Smooth muscle cell (in vitro differentiated cells): ENCODE measurements around the gene STPG2. TPM values are rescaled to one million over a fixed set of nuclear protein-coding genes. Genes with fewer than 3 reads are reported as not detected.

Experiments used
- DNase-seq: peaks from one replicate; lab custom pipeline; 2025; ENCODE audit not compliant: unreplicated experiment; lab: John Stamatoyannopoulos, UW
- H2AFZ ChIP-seq: fragments of 200-600 bp; sonication (generic); 2 replicates; pipeline ENCODE4 v1.6.0; 2016; ENCODE audit warnings: antibody characterized with exemption, low read depth, mild to moderate bottlenecking
- H3F3A ChIP-seq: fragments of 200-600 bp; sonication (generic); 2 replicates; pipeline ENCODE4 v1.6.0; 2017; ENCODE audit warnings: antibody characterized with exemption, low read depth
- H3K27ac ChIP-seq: fragments of 200-600 bp; sonication (generic); 2 replicates; pipeline ENCODE4 v1.5.1; 2016; ENCODE audit warnings: low read depth, mild to moderate bottlenecking
- H3K27me3 ChIP-seq: fragments of 200-600 bp; sonication (generic); 2 replicates; pipeline ENCODE4 v1.6.1; 2016; ENCODE audit warnings: low read depth, mild to moderate bottlenecking
- H3K36me3 ChIP-seq: fragments of 200-600 bp; sonication (generic); 2 replicates; pipeline ENCODE4 v1.5.1; 2016; ENCODE audit warnings: low read depth
- H3K4me1 ChIP-seq: fragments of 200-600 bp; sonication (generic); 2 replicates; pipeline ENCODE4 v1.5.1; 2016; ENCODE audit warnings: low read depth
- H3K4me2 ChIP-seq: fragments of 200-600 bp; sonication (generic); 2 replicates; pipeline ENCODE4 v1.6.0; 2016; ENCODE audit warnings: mild to moderate bottlenecking
- H3K4me3 ChIP-seq: fragments of 200-600 bp; sonication (generic); 2 replicates; pipeline ENCODE4 v1.5.1; 2016; ENCODE audit warnings: mild to moderate bottlenecking
- H3K79me2 ChIP-seq: fragments of 200-600 bp; sonication (generic); 2 replicates; pipeline ENCODE4 v1.6.0; 2016; ENCODE audit warnings: low read depth, mild to moderate bottlenecking
- H3K9ac ChIP-seq: fragments of 200-600 bp; sonication (generic); 2 replicates; pipeline ENCODE4 v1.6.0; 2016; ENCODE audit warnings: low read depth
- H3K9me3 ChIP-seq: fragments of 200-600 bp; sonication (generic); replicated peaks from 2 replicates; pipeline ENCODE4 v1.5.1; 2016; ENCODE audit warnings: low read depth
- H4K20me1 ChIP-seq: fragments of 200-600 bp; sonication (generic); 2 replicates; pipeline ENCODE4 v1.6.0; 2016; ENCODE audit warnings: low read depth
- WGBS: methylation state at CpG from one replicate; pipeline ENCODE4 v1.1.7; 2016; ENCODE audit warnings: low lambda C conversion rate; 5-methylcytosine and 5-hydroxymethylcytosine counted together
- polyA plus RNA-seq: library from polyadenylated mRNA; unstranded; fragments of >200 nt; fragmentation: Nextera tagmentation; extraction: Ambion mirVana; gene quantifications from 2 replicates; pipeline ENCODE4 v1.2.1, GENCODE V29; 2016
- total RNA-seq: library from RNA; depleted of rRNA; stranded (reverse); fragments of >200 nt; gene quantifications from 2 replicates; pipeline ENCODE4 v1.2.3, GENCODE V29; 2014
- TF ChIP-seq, protein P1 (sequence below): fragments of 200-600 bp; sonication (generic); IDR thresholded peaks from 2 replicates; pipeline ENCODE4 v1.5.1; 2017; ENCODE audit warnings: borderline replicate concordance, mild to moderate bottlenecking, antibody characterized with exemption; ENCODE audit not compliant: insufficient read depth, poor library complexity, severe bottlenecking

The STPG2 gene
- total and polyA plus RNA-seq, 2 experiments from 2014 or later: 0.09 to 0.31 TPM

DNA sequence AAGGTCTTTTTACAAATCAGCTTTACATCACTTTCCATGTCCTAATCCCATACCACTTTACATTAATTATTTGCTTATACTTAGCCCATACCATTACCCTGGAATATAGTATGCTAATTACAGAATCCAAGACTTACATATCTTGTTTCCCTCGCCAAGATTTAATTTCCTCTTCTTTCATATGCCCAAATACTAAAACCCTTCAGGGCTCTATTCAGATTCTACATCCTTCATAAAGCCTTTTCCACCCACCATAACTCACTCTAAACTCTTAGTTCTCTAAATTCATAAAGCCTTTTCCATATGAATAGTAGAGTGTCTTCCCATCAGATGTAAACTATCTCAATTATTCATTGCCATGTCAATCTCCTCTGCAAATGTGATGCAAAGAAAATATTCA, 390.7 kb downstream of the STPG2 start:
- Histone ChIP-seq H3K4me3 (no peak overlapping the region), H3K9me3 (no peaks in the 10 kb centered on the region), H3K36me3 (no peaks in the 10 kb centered on the region), H3K9ac (no peak overlapping the region), H3K4me2 (no peak overlapping the region), H3F3A (no peaks in the 10 kb centered on the region), H3K4me1 (no peaks in the 10 kb centered on the region), H4K20me1 (no peaks in the 10 kb centered on the region), H3K79me2 (no peaks in the 10 kb centered on the region), H3K27me3 (peaks cover 3% of the 10 kb centered on the region), H2AFZ (no peak overlapping the region), H3K27ac (no peak overlapping the region)
- no peak for DNase-seq
- TF ChIP-seq, protein P1, sequence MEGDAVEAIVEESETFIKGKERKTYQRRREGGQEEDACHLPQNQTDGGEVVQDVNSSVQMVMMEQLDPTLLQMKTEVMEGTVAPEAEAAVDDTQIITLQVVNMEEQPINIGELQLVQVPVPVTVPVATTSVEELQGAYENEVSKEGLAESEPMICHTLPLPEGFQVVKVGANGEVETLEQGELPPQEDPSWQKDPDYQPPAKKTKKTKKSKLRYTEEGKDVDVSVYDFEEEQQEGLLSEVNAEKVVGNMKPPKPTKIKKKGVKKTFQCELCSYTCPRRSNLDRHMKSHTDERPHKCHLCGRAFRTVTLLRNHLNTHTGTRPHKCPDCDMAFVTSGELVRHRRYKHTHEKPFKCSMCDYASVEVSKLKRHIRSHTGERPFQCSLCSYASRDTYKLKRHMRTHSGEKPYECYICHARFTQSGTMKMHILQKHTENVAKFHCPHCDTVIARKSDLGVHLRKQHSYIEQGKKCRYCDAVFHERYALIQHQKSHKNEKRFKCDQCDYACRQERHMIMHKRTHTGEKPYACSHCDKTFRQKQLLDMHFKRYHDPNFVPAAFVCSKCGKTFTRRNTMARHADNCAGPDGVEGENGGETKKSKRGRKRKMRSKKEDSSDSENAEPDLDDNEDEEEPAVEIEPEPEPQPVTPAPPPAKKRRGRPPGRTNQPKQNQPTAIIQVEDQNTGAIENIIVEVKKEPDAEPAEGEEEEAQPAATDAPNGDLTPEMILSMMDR: no peak
- 78% methylated on average over 1 of the region's 1 CpG for WGBS

DNA sequence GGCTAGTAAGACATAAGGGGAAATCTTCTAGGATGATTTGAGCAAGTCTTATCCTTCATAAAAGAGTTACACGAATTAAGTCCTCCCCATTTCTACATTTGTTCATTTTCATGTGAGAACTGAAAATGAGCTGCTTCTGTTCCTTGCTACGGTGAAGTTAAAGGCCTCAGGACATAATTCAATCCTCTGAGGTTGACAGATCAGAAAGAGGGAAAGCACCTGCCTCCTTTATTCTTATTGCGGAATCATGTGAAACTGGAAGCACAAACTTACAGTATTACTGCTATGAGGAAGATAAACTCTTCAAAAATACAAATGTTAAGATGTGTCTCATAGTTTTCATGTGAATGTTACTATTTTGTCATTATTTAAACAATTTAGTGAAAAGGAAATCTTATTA, 395.3 kb downstream of the STPG2 start:
- no peak overlapping the region for H3K4me2 ChIP-seq
- H3K36me3 ChIP-seq: no peaks in the 10 kb centered on the region
- H3K9ac ChIP-seq: no peak overlapping the region
- TF ChIP-seq, protein P1: no peak
- H3K27me3 ChIP-seq: peaks cover 13% of the 10 kb centered on the region
- no peaks in the 10 kb centered on the region for H3K9me3 ChIP-seq
- no peaks in the 10 kb centered on the region for H3K4me1 ChIP-seq
- no peak overlapping the region for H3K4me3 ChIP-seq
- no peak overlapping the region for H3K27ac ChIP-seq
- DNase-seq: no peak
- no peaks in the 10 kb centered on the region for H4K20me1 ChIP-seq
- no peak overlapping the region for H2AFZ ChIP-seq
- no peaks in the 10 kb centered on the region for H3K79me2 ChIP-seq
- H3F3A ChIP-seq: no peaks in the 10 kb centered on the region
- WGBS: 83% methylated on average over 3 of the region's 3 CpGs

DNA sequence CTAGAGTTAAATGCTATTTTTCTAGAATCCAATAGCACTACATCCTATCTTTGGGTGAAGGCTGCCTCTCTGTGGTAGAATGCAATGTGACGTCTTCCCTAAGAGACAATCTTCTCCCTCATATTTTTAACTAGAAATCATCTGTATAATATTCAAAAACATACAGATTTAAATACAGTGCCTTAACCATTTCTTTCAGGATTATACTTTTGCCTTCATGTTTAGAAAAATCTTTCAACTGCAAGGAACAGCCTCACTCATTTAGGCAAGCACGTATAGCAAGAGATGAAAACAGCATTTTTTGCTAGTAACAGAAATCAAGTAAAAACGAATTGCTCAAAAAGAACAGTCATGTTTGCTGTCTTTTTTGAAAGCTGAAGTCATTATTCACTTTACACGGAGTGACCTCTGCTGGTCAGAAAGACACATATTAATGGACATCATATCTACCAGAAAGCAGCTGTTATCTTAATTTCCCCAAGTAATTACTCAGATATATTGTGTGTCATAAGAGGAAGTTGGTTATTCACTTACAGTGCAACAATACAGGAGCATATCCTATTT, 422.3 kb downstream of the STPG2 start:
- Histone ChIP-seq H3K4me2 (no peak overlapping the region), H3K79me2 (no peaks in the 10 kb centered on the region), H3K4me1 (no peaks in the 10 kb centered on the region), H4K20me1 (no peaks in the 10 kb centered on the region), H3K4me3 (no peak overlapping the region), H3K27ac (no peak overlapping the region), H3K27me3 (no peaks in the 10 kb centered on the region), H3K36me3 (no peaks in the 10 kb centered on the region), H3F3A (no peaks in the 10 kb centered on the region), H3K9me3 (no peaks in the 10 kb centered on the region), H2AFZ (no peak overlapping the region), H3K9ac (no peak overlapping the region)
- no peak for DNase-seq
- 24% methylated on average over 4 of the region's 4 CpGs for WGBS
- TF ChIP-seq, protein P1: peak; percentile 23

DNA sequence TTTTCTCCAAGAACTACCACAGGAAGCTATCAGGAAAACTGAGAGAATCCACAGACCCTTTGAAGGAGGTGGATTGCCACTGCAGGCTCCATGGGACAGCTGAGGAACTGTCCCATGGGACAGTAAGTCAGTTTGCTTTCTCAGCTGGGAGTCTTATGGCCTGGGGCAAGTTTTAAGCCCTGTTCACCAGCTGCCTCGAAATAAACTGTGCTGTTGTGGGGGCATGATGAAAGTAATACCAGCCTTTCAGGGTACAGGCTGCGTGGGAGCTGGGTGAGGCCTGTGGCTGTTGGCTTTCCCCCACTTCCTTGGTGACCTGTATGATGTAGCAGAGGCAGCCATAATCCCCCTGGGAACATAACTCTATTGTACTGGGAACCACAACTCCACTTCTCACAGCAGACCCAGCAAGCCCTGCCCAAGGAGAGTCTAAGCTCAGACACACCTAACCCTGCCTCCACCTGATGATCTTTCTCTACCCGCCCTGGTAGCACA, 452.1 kb downstream of the STPG2 start:
- TF ChIP-seq, protein P1: no peak

More for the DNA sequence above, 452.1 kb downstream of the STPG2 start:
- H3F3A ChIP-seq: no peaks in the 10 kb centered on the region
- no peaks in the 10 kb centered on the region for H3K9me3 ChIP-seq
- WGBS: 91% methylated on average over 3 of the region's 3 CpGs
- no peak overlapping the region for H3K4me3 ChIP-seq
- H3K36me3 ChIP-seq: no peaks in the 10 kb centered on the region
- no peak overlapping the region for H3K4me2 ChIP-seq
- no peak overlapping the region for H2AFZ ChIP-seq
- DNase-seq: no peak
- no peaks in the 10 kb centered on the region for H4K20me1 ChIP-seq
- no peaks in the 10 kb centered on the region for H3K27me3 ChIP-seq
- H3K27ac ChIP-seq: no peak overlapping the region
- H3K9ac ChIP-seq: no peak overlapping the region
- no peaks in the 10 kb centered on the region for H3K79me2 ChIP-seq
- H3K4me1 ChIP-seq: no peaks in the 10 kb centered on the region
